Measurements from ENCODE around the gene MORC1. TPM values are rescaled to one million over a fixed set of nuclear protein-coding genes. Genes with fewer than 3 reads are reported as not detected.

Gene MORC1
- total RNA-seq, 1 experiment from 2014 or later = not detected

DNA sequence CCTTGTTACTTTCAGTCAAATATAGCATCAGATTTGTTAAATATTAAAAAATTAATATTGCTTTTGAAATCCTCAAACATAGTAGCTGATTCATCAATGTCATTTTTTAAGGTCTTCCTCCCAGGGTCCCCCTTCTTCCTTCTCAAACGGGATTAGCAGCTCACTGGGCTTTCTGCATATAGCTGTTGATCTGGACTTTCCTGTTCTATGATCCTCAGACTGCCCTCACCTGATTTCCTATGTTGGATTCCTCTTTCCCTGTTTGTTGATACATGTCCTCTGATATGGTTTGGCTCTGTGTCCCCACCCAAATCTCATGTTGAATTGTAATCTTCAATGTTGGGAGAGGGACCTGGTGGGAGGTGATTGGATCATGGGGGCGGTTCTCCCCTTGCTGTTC, 170.1 kb downstream of the MORC1 start:
- intact Hi-C loops (cut with micrococcal nuclease; ENCODE audit: unreplicated experiment) (no loop called here), in situ Hi-C loops (cut with HindIII; ENCODE audit: low pct_unique_long_range_greater_than_20kb, low sequenced_read_pairs) (no loop called here)
- ChIA-PET POLR2A (no interaction called here), CTCF (no interaction called here)
- TF ChIP-seq SIN3A (IDR thresholded peaks at IDR 0.05; ENCODE audit: borderline replicate concordance, insufficient read depth, low read depth, low read length) = no peak
- no TSS peak for BruUV-seq (replicated peaks)
- Histone ChIP-seq H3K9me3 (ENCODE audit: control insufficient read depth, insufficient read depth, low read depth, low read length) (no peaks in the 10 kb centered on the region), H3K27me3 (ENCODE audit: control insufficient read depth, insufficient read depth, low read length) (no peaks in the 10 kb centered on the region; the same call in 1 of the 2 replicates), H3K4me1 (ENCODE audit: control insufficient read depth, insufficient read depth, low read length) (no peaks in the 10 kb centered on the region), H3K27ac (ENCODE audit: low read length) (no peak overlapping the region), H3K4me3 (ENCODE audit: low read depth in 2 of 2, low read length in 2 of 2) (no peak overlapping the region), H3K36me3 (ENCODE audit: control insufficient read depth, insufficient read depth, low read length) (no peaks in the 10 kb centered on the region)
- DNase-seq (ENCODE audit: low read depth, low spot score) (no peak), ATAC-seq (no peak)

DNA sequence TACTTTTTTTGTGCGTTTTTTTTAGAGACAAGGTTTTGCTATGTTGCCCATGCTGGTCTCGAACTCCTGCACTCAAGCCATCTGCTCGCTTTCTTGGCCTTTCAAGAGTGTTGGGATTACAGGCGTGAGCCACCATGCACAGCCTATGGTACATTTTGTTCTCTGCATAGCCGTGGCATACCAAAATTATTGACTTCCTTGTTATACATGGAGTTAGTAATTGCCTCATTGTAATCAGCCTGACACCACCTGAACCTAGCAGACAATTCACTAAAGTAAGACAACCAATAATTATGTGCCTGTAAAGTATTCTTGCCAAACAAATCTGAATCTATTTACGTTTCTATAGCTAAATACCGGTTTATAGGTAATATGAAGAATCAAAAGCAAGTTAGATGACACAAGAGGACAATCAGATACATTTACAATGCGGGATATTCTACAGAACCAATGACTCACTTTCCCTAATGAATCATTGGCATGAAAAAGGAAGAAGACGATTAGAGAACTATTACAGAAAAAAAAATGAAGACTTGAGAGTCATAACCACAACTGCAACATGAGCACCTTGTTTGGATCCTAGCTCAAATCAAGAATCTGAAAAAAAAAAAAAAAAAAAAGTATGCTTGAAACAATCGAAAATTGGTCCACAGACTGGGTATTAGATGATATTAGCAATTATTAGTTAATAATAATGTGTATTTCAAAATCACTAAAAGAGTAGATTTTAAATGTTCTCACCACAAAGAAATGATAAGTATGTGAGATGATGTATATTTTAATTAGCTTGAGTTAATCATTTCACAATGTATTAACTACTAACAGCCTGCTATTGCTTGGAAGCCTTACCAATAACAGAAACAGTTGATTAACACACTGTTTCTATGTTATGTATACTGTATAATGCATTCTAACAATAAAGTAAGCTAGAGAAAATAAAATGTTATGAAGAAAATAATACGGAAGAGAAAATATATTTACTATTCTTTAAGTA, 171.3 kb downstream of the MORC1 start:
- no peak for ATAC-seq
- no peak for TF ChIP-seq TCF7L2 (IDR thresholded peaks at IDR 0.05; ENCODE audit: low read depth, low read length)
- TF ChIP-seq, protein P1, sequence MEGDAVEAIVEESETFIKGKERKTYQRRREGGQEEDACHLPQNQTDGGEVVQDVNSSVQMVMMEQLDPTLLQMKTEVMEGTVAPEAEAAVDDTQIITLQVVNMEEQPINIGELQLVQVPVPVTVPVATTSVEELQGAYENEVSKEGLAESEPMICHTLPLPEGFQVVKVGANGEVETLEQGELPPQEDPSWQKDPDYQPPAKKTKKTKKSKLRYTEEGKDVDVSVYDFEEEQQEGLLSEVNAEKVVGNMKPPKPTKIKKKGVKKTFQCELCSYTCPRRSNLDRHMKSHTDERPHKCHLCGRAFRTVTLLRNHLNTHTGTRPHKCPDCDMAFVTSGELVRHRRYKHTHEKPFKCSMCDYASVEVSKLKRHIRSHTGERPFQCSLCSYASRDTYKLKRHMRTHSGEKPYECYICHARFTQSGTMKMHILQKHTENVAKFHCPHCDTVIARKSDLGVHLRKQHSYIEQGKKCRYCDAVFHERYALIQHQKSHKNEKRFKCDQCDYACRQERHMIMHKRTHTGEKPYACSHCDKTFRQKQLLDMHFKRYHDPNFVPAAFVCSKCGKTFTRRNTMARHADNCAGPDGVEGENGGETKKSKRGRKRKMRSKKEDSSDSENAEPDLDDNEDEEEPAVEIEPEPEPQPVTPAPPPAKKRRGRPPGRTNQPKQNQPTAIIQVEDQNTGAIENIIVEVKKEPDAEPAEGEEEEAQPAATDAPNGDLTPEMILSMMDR (IDR thresholded peaks at IDR 0.05) = no peak
- TF ChIP-seq POLR2AphosphoS5 (IDR thresholded peaks at IDR 0.05; ENCODE audit: low read depth, low read length) = no peak
- no peak for TF ChIP-seq SIN3A (IDR thresholded peaks at IDR 0.05; ENCODE audit: borderline replicate concordance, insufficient read depth, low read depth, low read length)
- TF ChIP-seq, protein P2, sequence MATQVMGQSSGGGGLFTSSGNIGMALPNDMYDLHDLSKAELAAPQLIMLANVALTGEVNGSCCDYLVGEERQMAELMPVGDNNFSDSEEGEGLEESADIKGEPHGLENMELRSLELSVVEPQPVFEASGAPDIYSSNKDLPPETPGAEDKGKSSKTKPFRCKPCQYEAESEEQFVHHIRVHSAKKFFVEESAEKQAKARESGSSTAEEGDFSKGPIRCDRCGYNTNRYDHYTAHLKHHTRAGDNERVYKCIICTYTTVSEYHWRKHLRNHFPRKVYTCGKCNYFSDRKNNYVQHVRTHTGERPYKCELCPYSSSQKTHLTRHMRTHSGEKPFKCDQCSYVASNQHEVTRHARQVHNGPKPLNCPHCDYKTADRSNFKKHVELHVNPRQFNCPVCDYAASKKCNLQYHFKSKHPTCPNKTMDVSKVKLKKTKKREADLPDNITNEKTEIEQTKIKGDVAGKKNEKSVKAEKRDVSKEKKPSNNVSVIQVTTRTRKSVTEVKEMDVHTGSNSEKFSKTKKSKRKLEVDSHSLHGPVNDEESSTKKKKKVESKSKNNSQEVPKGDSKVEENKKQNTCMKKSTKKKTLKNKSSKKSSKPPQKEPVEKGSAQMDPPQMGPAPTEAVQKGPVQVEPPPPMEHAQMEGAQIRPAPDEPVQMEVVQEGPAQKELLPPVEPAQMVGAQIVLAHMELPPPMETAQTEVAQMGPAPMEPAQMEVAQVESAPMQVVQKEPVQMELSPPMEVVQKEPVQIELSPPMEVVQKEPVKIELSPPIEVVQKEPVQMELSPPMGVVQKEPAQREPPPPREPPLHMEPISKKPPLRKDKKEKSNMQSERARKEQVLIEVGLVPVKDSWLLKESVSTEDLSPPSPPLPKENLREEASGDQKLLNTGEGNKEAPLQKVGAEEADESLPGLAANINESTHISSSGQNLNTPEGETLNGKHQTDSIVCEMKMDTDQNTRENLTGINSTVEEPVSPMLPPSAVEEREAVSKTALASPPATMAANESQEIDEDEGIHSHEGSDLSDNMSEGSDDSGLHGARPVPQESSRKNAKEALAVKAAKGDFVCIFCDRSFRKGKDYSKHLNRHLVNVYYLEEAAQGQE (IDR thresholded peaks at IDR 0.05; ENCODE audit: insufficient read depth in 1 of 2, low read depth in 2 of 2, low read length in 1 of 2) = no peak
- in situ Hi-C loops (cut with HindIII; ENCODE audit: low pct_unique_long_range_greater_than_20kb, low sequenced_read_pairs) (no loop called here), intact Hi-C loops (cut with micrococcal nuclease; ENCODE audit: unreplicated experiment) (no loop called here)
- H3K27me3 ChIP-seq (ENCODE audit: control insufficient read depth, insufficient read depth, low read length) = no peaks in the 10 kb centered on the region
- POLR2A ChIA-PET = no interaction called here
- H3K9me3 ChIP-seq (ENCODE audit: control insufficient read depth, insufficient read depth, low read depth, low read length) = no peaks in the 10 kb centered on the region
- no peak overlapping the region for H3K4me3 ChIP-seq (ENCODE audit: low read depth in 2 of 2, low read length in 2 of 2)
- no peaks in the 10 kb centered on the region for H3K4me1 ChIP-seq (ENCODE audit: control insufficient read depth, insufficient read depth, low read length)
- no peak for DNase-seq (ENCODE audit: low read depth, low spot score)
- no peak overlapping the region for H3K27ac ChIP-seq (ENCODE audit: low read length)
- BruUV-seq (replicated peaks) = no TSS peak
- CTCF ChIA-PET = no interaction called here
- H3K36me3 ChIP-seq (ENCODE audit: control insufficient read depth, insufficient read depth, low read length) = no peaks in the 10 kb centered on the region

All from Panc1 (cell line).